GM18526 (cell line): ENCODE data around the gene FCER1G.

ENCODE experiments used
- POLR2A ChIP-seq: IDR thresholded peaks from 3 replicates; pipeline ENCODE4 v1.6.1; 2011; ENCODE audit not compliant: insufficient read length; ENCODE audit errors: extremely low read depth

The FCER1G gene

GRCh38 chr1:161227196-161227871 lies 12.2 kb downstream of the FCER1G start:
- TF ChIP-seq POLR2A, result no peak

- TF ChIP-seq POLR2A, result no peak
These were observed 12.9 kb downstream of the FCER1G start for GRCh38 chr1:161228032-161228431.

GRCh38 chr1:161229896-161230295 lies 14.8 kb downstream of the FCER1G start:
- TF ChIP-seq POLR2A, result no peak

- no peak for TF ChIP-seq POLR2A
These were observed 15.7 kb downstream of the FCER1G start for GRCh38 chr1:161230762-161231161.

- TF ChIP-seq POLR2A, result no peak
These were observed 18.0 kb downstream of the FCER1G start for GRCh38 chr1:161233102-161233501.

GRCh38 chr1:161235957-161236775 lies 21.1 kb downstream of the FCER1G start:
- TF ChIP-seq POLR2A, result no peak

GRCh38 chr1:161238039-161238473 lies 23.0 kb downstream of the FCER1G start, which contains the start of gene NR1I3:
TSS of gene NR1I3 (minus strand) at chr1:161238203. CDS start at chr1:161236565, 1,638 bp downstream.
- TF ChIP-seq POLR2A, result no peak

GRCh38 chr1:161241682-161242081 lies 26.6 kb downstream of the FCER1G start:
- no peak for TF ChIP-seq POLR2A

GRCh38 chr1:161242313-161242712 lies 27.2 kb downstream of the FCER1G start:
- TF ChIP-seq POLR2A, result no peak

GRCh38 chr1:161244888-161245287 lies 29.8 kb downstream of the FCER1G start:
- no peak for TF ChIP-seq POLR2A

- no peak for TF ChIP-seq POLR2A
These were observed 35.7 kb downstream of the FCER1G start for GRCh38 chr1:161250829-161251228.

GRCh38 chr1:161251579-161251978 lies 36.5 kb downstream of the FCER1G start:
- no peak for TF ChIP-seq POLR2A

- peak; percentile 37 for TF ChIP-seq POLR2A
These were observed 43.6 kb downstream of the FCER1G start, which contains the start of gene PCP4L1 for GRCh38 chr1:161258439-161259344. TSS of gene PCP4L1 (plus strand) at chr1:161258745. CDS start at chr1:161258975, 230 bp downstream.

- no peak for TF ChIP-seq POLR2A
These were observed 44.2 kb downstream of the FCER1G start for GRCh38 chr1:161259345-161259702.

GRCh38 chr1:161259765-161260164 lies 44.7 kb downstream of the FCER1G start:
- no peak for TF ChIP-seq POLR2A
